Measurements from ENCODE around the gene SH2D3A.
A peak's percentile ranks its signal among the peaks of the same experiment; 100 is the strongest.
"Not testable (repeated sequence)": the region's sequence is repeated elsewhere in the genome, so short reads cannot be mapped to it uniquely, and the experiment has no call there.

The SH2D3A gene

GRCh38 chr19:6801485-6802086 is 34.4 kb upstream of the SH2D3A start:
- Histone ChIP-seq H3K9me3 (ENCODE audit: control insufficient read depth in 1 of 2, low read length in 2 of 2) (no peaks in the 10 kb centered on the region), H3K36me3 (ENCODE audit: control insufficient read depth in 1 of 2, insufficient read depth in 2 of 2, low read length in 2 of 2) (no peaks in the 10 kb centered on the region), H3K4me3 (ENCODE audit: low read depth in 1 of 2, low read length in 2 of 2) (peak overlapping the region; percentile 48 to 51), H3K4me1 (ENCODE audit: control insufficient read depth in 1 of 2, insufficient read depth in 2 of 2, low read length in 2 of 2) (peaks cover 5 to 8% of the 10 kb centered on the region in 2 donors), H3K27me3 (ENCODE audit: low read depth, low read length) (no peaks in the 10 kb centered on the region), H3K27ac (ENCODE audit: low read length) (no peak overlapping the region)

GRCh38 chr19:6800991-6801484 is 33.8 kb upstream of the SH2D3A start:
- peak overlapping the region; percentile 48 to 51 for H3K4me3 ChIP-seq (ENCODE audit: low read depth in 1 of 2, low read length in 2 of 2)
- no peaks in the 10 kb centered on the region for H3K36me3 ChIP-seq (ENCODE audit: control insufficient read depth in 1 of 2, insufficient read depth in 2 of 2, low read length in 2 of 2)
- H3K27ac ChIP-seq (ENCODE audit: low read length), result no peak overlapping the region
- H3K9me3 ChIP-seq (ENCODE audit: control insufficient read depth in 1 of 2, low read length in 2 of 2), result no peaks in the 10 kb centered on the region
- no peaks in the 10 kb centered on the region for H3K27me3 ChIP-seq (ENCODE audit: low read depth, low read length)
- H3K4me1 ChIP-seq (ENCODE audit: control insufficient read depth in 1 of 2, insufficient read depth in 2 of 2, low read length in 2 of 2), result peaks cover 5 to 8% of the 10 kb centered on the region in 2 donors

DNA sequence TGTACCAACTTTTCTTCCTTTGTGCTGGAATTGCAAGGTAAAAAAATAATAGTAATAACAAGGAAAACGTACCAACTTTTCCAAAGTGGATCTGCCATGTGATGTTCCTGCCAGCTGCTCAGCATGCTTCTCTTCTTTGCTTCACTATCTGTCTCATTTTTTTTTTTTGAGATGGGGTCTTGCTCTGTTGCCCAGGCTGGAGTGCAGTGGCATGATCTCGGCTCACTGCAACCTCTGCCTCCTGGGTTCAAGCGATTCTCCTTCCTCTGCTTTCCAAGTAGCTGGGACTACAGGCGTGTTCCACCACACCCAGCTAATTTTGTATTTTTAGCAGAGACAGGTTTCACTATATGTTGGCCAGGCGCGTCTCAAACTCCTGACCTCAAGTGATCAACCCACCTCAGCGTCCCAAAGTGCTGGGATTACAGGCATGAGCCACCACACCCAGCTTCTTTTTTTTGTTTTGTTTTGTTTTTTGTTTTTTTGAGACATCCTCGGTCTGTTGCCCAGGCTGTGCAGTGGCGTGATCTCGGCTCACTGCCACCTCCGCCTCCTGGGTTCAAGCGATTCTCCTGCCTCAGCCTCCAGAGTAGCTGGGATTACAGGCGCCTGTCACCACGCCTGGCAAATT is 33.0 kb upstream of the SH2D3A start:
- not testable (repeated sequence) for H3K4me3 ChIP-seq (ENCODE audit: low read depth in 1 of 2, low read length in 2 of 2); H3K9me3 ChIP-seq (ENCODE audit: control insufficient read depth in 1 of 2, low read length in 2 of 2); H3K27me3 ChIP-seq (ENCODE audit: low read depth, low read length); H3K4me1 ChIP-seq (ENCODE audit: control insufficient read depth in 1 of 2, insufficient read depth in 2 of 2, low read length in 2 of 2); H3K36me3 ChIP-seq (ENCODE audit: control insufficient read depth in 1 of 2, insufficient read depth in 2 of 2, low read length in 2 of 2); H3K27ac ChIP-seq (ENCODE audit: low read length)

DNA sequence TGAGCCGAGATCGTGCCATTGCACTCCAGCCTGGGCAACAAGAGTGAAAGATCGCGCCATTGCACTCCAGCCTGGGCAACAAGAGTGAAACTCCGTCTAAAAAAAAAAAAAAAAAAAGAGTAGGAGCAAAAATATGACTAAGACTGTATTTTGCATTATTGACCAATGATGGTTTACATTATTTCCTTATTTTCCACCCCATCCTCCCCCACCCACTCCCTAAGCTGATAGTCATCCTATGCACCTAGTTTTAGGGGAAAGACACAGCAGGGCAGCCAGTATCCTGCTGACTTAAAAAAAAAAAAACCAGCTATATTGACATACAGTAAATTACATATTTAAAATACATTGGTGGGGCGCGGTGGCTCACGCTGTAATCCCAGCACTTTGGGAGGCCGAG is 30.4 kb upstream of the SH2D3A start:
- no peak overlapping the region for H3K4me3 ChIP-seq (ENCODE audit: low read depth in 1 of 2, low read length in 2 of 2)
- peaks cover 5 to 8% of the 10 kb centered on the region in 2 donors for H3K4me1 ChIP-seq (ENCODE audit: control insufficient read depth in 1 of 2, insufficient read depth in 2 of 2, low read length in 2 of 2)
- H3K27ac ChIP-seq (ENCODE audit: low read length), result no peak overlapping the region
- no peaks in the 10 kb centered on the region for H3K36me3 ChIP-seq (ENCODE audit: control insufficient read depth in 1 of 2, insufficient read depth in 2 of 2, low read length in 2 of 2)
- H3K27me3 ChIP-seq (ENCODE audit: low read depth, low read length), result no peaks in the 10 kb centered on the region
- H3K9me3 ChIP-seq (ENCODE audit: control insufficient read depth in 1 of 2, low read length in 2 of 2), result peaks cover 0 to 13% of the 10 kb centered on the region in 2 donors

DNA sequence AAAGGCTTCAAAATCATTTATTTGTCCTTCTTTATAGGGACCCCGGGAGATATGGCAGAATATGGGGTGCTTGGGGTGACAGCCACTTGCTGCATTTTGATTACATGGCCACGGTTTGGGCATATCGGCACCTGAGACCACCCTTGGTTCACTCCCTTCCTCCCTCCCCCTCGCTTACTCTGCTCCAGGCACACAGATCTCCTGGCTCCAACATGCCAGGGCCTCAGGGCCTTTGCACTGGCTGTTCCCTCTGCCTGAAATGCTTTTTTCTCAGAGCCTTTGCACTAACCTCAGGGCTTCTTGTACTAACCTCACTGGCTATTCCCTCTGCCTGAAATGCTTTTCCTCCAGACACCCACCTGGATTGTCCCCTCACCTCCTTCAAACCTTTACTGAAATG is 29.0 kb upstream of the SH2D3A start:
- Histone ChIP-seq H3K4me3 (ENCODE audit: low read depth in 1 of 2, low read length in 2 of 2) (no peak overlapping the region), H3K27me3 (ENCODE audit: low read depth, low read length) (no peaks in the 10 kb centered on the region), H3K9me3 (ENCODE audit: control insufficient read depth in 1 of 2, low read length in 2 of 2) (peaks cover 0 to 13% of the 10 kb centered on the region in 2 donors), H3K36me3 (ENCODE audit: control insufficient read depth in 1 of 2, insufficient read depth in 2 of 2, low read length in 2 of 2) (no peaks in the 10 kb centered on the region), H3K4me1 (ENCODE audit: control insufficient read depth in 1 of 2, insufficient read depth in 2 of 2, low read length in 2 of 2) (peaks cover 0 to 5% of the 10 kb centered on the region in 2 donors), H3K27ac (ENCODE audit: low read length) (no peak overlapping the region)

- no peaks in the 10 kb centered on the region for H3K4me1 ChIP-seq (ENCODE audit: control insufficient read depth in 1 of 2, insufficient read depth in 2 of 2, low read length in 2 of 2)
- H3K4me3 ChIP-seq (ENCODE audit: low read depth in 1 of 2, low read length in 2 of 2), result peak overlapping the region in 1 of 2 donors; percentile 16
- H3K27me3 ChIP-seq (ENCODE audit: low read depth, low read length), result no peaks in the 10 kb centered on the region
- H3K27ac ChIP-seq (ENCODE audit: low read length), result no peak overlapping the region
- H3K9me3 ChIP-seq (ENCODE audit: control insufficient read depth in 1 of 2, low read length in 2 of 2), result peaks cover 0 to 13% of the 10 kb centered on the region in 2 donors
- H3K36me3 ChIP-seq (ENCODE audit: control insufficient read depth in 1 of 2, insufficient read depth in 2 of 2, low read length in 2 of 2), result no peaks in the 10 kb centered on the region
Measured at GRCh38 chr19:6794686-6795431, 27.6 kb upstream of the SH2D3A start.

- Histone ChIP-seq H3K4me1 (ENCODE audit: control insufficient read depth in 1 of 2, insufficient read depth in 2 of 2, low read length in 2 of 2) (no peaks in the 10 kb centered on the region), H3K4me3 (ENCODE audit: low read depth in 1 of 2, low read length in 2 of 2) (no peak overlapping the region), H3K27ac (ENCODE audit: low read length) (no peak overlapping the region), H3K9me3 (ENCODE audit: control insufficient read depth in 1 of 2, low read length in 2 of 2) (peaks cover 0 to 13% of the 10 kb centered on the region in 2 donors), H3K36me3 (ENCODE audit: control insufficient read depth in 1 of 2, insufficient read depth in 2 of 2, low read length in 2 of 2) (no peaks in the 10 kb centered on the region), H3K27me3 (ENCODE audit: low read depth, low read length) (no peaks in the 10 kb centered on the region)
Measured at GRCh38 chr19:6793973-6794372, 26.7 kb upstream of the SH2D3A start.

DNA sequence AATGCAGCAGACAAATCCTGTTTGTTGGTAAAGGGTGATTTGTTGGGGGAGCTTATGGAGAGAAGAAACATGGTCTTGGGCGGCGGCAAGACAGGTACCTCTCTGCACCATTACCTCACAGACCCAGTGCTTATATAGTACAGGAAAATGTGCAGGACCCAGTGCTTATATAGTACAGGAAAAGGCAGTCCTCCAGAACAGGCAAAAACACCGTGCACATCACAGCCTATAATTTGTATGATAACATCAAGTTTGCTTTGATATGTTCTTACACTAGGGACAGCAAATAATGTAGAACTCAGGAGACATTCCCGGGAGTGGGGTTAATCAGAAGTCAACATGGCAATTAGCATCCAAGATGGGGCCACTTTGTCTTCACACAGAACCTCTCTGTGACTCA is 26.2 kb upstream of the SH2D3A start:
- Histone ChIP-seq H3K27me3 (ENCODE audit: low read depth, low read length) (no peaks in the 10 kb centered on the region), H3K27ac (ENCODE audit: low read length) (no peak overlapping the region), H3K4me1 (ENCODE audit: control insufficient read depth in 1 of 2, insufficient read depth in 2 of 2, low read length in 2 of 2) (no peaks in the 10 kb centered on the region), H3K4me3 (ENCODE audit: low read depth in 1 of 2, low read length in 2 of 2) (no peak overlapping the region), H3K36me3 (ENCODE audit: control insufficient read depth in 1 of 2, insufficient read depth in 2 of 2, low read length in 2 of 2) (no peaks in the 10 kb centered on the region), H3K9me3 (ENCODE audit: control insufficient read depth in 1 of 2, low read length in 2 of 2) (peaks cover 0 to 13% of the 10 kb centered on the region in 2 donors)

- H3K27me3 ChIP-seq (ENCODE audit: low read depth, low read length), result no peaks in the 10 kb centered on the region
- no peaks in the 10 kb centered on the region for H3K4me1 ChIP-seq (ENCODE audit: control insufficient read depth in 1 of 2, insufficient read depth in 2 of 2, low read length in 2 of 2)
- no peak overlapping the region for H3K27ac ChIP-seq (ENCODE audit: low read length)
- H3K9me3 ChIP-seq (ENCODE audit: control insufficient read depth in 1 of 2, low read length in 2 of 2), result peaks cover 0 to 13% of the 10 kb centered on the region in 2 donors
- no peak overlapping the region for H3K4me3 ChIP-seq (ENCODE audit: low read depth in 1 of 2, low read length in 2 of 2)
- no peaks in the 10 kb centered on the region for H3K36me3 ChIP-seq (ENCODE audit: control insufficient read depth in 1 of 2, insufficient read depth in 2 of 2, low read length in 2 of 2)
Measured at GRCh38 chr19:6791237-6791636, 24.0 kb upstream of the SH2D3A start.

GRCh38 chr19:6790194-6791128 is 23.2 kb upstream of the SH2D3A start:
- Histone ChIP-seq H3K36me3 (ENCODE audit: control insufficient read depth in 1 of 2, insufficient read depth in 2 of 2, low read length in 2 of 2) (no peaks in the 10 kb centered on the region), H3K4me1 (ENCODE audit: control insufficient read depth in 1 of 2, insufficient read depth in 2 of 2, low read length in 2 of 2) (no peaks in the 10 kb centered on the region), H3K9me3 (ENCODE audit: control insufficient read depth in 1 of 2, low read length in 2 of 2) (peaks cover 0 to 13% of the 10 kb centered on the region in 2 donors), H3K27me3 (ENCODE audit: low read depth, low read length) (no peaks in the 10 kb centered on the region), H3K4me3 (ENCODE audit: low read depth in 1 of 2, low read length in 2 of 2) (no peak overlapping the region), H3K27ac (ENCODE audit: low read length) (no peak overlapping the region)

GRCh38 chr19:6788896-6789295 is 21.7 kb upstream of the SH2D3A start:
- Histone ChIP-seq H3K4me1 (ENCODE audit: control insufficient read depth in 1 of 2, insufficient read depth in 2 of 2, low read length in 2 of 2) (no peaks in the 10 kb centered on the region), H3K4me3 (ENCODE audit: low read depth in 1 of 2, low read length in 2 of 2) (no peak overlapping the region), H3K36me3 (ENCODE audit: control insufficient read depth in 1 of 2, insufficient read depth in 2 of 2, low read length in 2 of 2) (no peaks in the 10 kb centered on the region), H3K9me3 (ENCODE audit: control insufficient read depth in 1 of 2, low read length in 2 of 2) (no peaks in the 10 kb centered on the region), H3K27me3 (ENCODE audit: low read depth, low read length) (no peaks in the 10 kb centered on the region), H3K27ac (ENCODE audit: low read length) (no peak overlapping the region)

Measured in muscle layer of duodenum (tissue), 2 donors.